Measurements from ENCODE around the gene SLC25A44.

GRCh38 chr1:156148216-156148615, 45.7 kb upstream of the SLC25A44 start:
- TF ChIP-seq CTCF (IDR thresholded peaks at IDR 0.05) = no peak
- no peak for TF ChIP-seq POLR2A (IDR thresholded peaks at IDR 0.05)
- no peak for TF ChIP-seq EP300 (IDR thresholded peaks at IDR 0.05; ENCODE audit: low read depth)
